Measurements from ENCODE around the gene FRYL.

Gene FRYL

GRCh38 chr4:48795108-48795507 is 15.0 kb upstream of the FRYL start:
- TF ChIP-seq CTCF (IDR thresholded peaks at IDR 0.05) (no peak), ZFX (IDR thresholded peaks at IDR 0.05; ENCODE audit: borderline replicate concordance) (no peak)
- no peak overlapping the region for H3K27ac ChIP-seq

GRCh38 chr4:48792348-48793006 is 12.4 kb upstream of the FRYL start:
- TF ChIP-seq ZFX (IDR thresholded peaks at IDR 0.05; ENCODE audit: borderline replicate concordance) (no peak), CTCF (IDR thresholded peaks at IDR 0.05) (no peak)
- H3K27ac ChIP-seq = no peak overlapping the region

- no peak overlapping the region for H3K27ac ChIP-seq
- no peak for TF ChIP-seq CTCF (IDR thresholded peaks at IDR 0.05)
- TF ChIP-seq ZFX (IDR thresholded peaks at IDR 0.05; ENCODE audit: borderline replicate concordance) = no peak
Measured at GRCh38 chr4:48791313-48791712, 11.2 kb upstream of the FRYL start.

- no peak overlapping the region for H3K27ac ChIP-seq
- TF ChIP-seq ZFX (IDR thresholded peaks at IDR 0.05; ENCODE audit: borderline replicate concordance) (no peak), CTCF (IDR thresholded peaks at IDR 0.05) (no peak)
Measured at GRCh38 chr4:48790561-48790960, 10.5 kb upstream of the FRYL start.

GRCh38 chr4:48787056-48787455 is 7.0 kb upstream of the FRYL start:
- TF ChIP-seq ZFX (IDR thresholded peaks at IDR 0.05; ENCODE audit: borderline replicate concordance) (no peak), CTCF (IDR thresholded peaks at IDR 0.05) (no peak)
- H3K27ac ChIP-seq = no peak overlapping the region

- TF ChIP-seq CTCF (IDR thresholded peaks at IDR 0.05) (no peak), ZFX (IDR thresholded peaks at IDR 0.05; ENCODE audit: borderline replicate concordance) (no peak)
- H3K27ac ChIP-seq = no peak overlapping the region
Measured at GRCh38 chr4:48786549-48786948, 6.5 kb upstream of the FRYL start.

- TF ChIP-seq ZFX (IDR thresholded peaks at IDR 0.05; ENCODE audit: borderline replicate concordance) = no peak
- no peak for TF ChIP-seq CTCF (IDR thresholded peaks at IDR 0.05)
- no peak overlapping the region for H3K27ac ChIP-seq
Measured at GRCh38 chr4:48785302-48785701, 5.2 kb upstream of the FRYL start.

All from 22Rv1 (cell line).